NCI-H446 (cell line): Measurements from ENCODE around the gene SLC35F1.
"Not testable (repeated sequence)": the region's sequence is repeated elsewhere in the genome, so short reads cannot be mapped to it uniquely, and the experiment has no call there.

Experiments
- DNase-seq, 2 experiments: peaks; one replicate each; lab custom pipeline; 2025; lab: John Stamatoyannopoulos, UW

Gene SLC35F1

DNA sequence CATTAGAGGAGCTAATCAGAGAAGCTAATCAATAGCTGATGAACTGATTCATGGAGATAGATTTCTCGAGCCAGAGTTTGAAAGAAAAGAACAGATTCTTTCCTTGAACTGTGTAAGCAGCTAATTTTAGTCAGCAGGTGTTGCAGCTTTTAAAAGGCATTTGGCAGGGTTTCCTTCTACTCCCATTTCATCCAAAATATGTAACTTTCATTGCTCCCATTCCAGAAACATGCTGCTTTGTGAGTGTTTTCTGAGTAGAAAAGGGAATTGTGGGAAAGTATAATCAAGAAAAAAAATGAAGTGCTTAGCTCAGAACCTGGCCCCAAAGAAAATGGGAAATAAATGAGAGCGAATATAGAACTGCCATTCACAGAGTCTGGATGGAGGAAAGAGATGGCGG, 20.8 kb downstream of the SLC35F1 start:
- no peak for DNase-seq

DNA sequence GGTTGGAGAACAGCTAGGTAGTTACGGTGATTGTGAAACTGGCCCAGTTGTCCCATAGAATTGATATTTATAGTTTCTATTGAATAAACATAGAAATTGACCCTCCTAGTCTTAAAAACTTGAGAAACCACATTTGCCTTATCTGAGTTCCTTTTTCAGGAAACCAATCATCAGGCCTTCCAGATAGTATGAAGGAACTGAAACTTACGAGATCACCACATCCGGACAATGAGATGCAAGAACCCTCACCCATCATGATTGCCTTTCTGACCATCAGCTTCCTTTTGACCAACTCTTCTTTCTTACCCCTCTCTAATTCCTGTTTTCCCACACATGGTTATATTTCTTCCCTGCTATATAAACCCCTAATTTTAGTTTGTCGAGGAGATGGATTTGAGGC, 21.8 kb downstream of the SLC35F1 start:
- DNase-seq: no peak

DNA sequence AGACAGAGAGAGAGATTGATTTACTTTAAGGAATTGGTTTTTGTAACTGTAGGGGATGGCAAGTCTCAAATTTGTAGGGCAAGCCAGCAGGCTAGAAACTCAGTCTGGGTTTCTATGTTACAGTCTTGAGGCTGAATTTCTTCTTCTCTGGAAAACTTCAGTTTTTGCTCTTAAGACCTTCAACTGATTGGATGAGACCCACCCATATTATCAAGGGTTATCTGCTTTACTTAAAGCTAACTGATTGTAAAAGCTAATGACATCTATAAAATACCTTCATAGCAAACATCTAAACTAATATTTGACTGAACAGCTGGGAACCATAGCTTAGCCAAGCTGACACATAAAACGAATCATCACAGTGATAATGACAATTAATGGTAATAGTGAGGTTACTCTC, 22.4 kb downstream of the SLC35F1 start:
- DNase-seq: no peak

- DNase-seq: no peak
Observed at GRCh38 chr6:117930645-117931044, 23.6 kb downstream of the SLC35F1 start.

DNA sequence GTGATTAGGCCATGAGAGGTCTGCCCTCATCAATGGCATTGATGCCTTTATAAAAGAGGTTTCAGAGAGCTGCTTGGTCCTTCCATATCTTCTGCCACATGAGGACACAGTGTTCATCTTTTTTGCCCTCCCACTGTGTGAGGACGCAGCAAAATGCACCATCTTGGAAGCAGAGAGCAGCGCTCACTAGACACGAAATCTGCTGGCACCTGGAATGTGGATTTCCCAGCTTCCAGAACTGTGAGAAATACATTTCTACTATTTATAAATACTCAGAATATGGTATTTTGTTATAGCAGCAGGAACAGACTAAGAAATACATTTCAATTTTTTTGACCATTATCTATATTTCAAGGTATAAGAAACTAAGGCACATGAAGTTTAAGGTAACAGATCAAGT, 24.9 kb downstream of the SLC35F1 start:
- DNase-seq: no peak

DNA sequence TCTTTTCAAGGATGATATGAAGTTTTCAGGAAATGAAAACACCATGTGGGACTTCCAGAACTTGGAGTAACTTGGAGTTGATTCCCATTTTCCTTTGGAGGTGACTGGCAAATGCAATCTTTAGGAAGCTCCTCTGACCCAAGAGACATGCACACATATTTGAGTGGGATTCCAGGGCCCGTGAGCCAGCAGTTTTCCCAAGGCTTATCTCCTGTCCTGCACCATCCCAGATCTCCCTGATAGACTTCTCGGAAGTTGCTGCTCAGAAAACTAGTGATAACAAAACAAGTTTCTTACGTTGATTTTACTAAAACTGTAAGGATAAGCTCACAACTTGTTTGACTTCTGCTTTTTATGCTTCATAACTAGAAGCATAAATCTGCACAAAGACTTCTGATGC, 25.6 kb downstream of the SLC35F1 start:
- DNase-seq: no peak

GRCh38 chr6:117933471-117933870, 26.4 kb downstream of the SLC35F1 start:
- no peak for DNase-seq

DNA sequence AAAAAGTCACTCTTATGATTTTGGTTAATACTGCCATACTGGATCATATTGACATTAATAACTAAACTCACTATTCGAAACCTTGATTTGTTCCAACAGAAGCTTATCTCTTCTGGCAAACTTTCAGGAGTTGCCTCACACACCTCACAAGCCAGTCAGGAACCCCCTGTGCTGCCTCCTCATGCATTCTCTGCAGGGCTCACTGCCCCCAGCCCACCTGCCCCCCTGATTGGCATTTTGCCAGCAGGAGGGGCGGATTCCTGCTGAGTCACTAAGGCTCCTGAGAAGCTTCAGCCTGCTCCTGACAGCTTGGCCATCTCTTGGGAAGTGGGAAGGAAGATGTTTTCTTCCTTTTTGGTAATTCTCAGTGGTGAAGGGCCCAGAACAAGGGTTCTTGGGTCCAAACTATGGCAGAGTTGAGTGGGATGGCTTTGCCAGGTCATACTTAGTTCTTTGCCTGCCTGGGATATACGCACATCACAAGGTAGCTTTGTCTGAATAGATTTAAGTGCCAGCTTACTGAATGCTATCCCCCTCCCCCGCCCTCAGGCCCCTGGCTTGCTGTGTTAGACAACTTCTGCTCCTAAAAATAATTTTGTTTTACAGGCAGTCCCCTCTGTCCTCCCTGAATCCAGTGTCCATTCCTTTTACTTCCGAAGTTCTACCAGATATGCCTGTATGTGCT, 31.4 kb downstream of the SLC35F1 start:
- no peak for DNase-seq

- DNase-seq: no peak
Observed at GRCh38 chr6:117947234-117947633, 40.2 kb downstream of the SLC35F1 start.

DNA sequence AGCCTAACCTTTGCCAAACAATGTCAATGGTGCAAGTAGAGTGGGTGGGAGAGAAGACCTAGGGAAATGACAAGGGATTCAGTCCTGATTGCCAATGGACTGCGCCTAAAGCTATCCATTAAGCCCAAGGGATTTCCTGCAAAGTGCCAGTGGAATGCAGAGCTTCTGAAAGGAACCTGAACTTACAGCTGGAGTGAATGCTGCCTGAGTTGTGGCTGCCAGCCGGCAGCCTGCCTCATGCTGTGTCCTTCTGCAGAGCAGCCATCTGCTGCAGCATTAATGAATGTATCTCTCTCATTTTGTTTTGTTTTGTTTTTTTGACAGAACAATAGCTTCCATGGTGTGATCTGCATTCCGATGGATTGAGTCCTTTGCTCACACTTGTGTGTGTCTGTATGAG, 44.7 kb downstream of the SLC35F1 start:
- DNase-seq: peak in 1 of 2 experiments; percentile 46

DNA sequence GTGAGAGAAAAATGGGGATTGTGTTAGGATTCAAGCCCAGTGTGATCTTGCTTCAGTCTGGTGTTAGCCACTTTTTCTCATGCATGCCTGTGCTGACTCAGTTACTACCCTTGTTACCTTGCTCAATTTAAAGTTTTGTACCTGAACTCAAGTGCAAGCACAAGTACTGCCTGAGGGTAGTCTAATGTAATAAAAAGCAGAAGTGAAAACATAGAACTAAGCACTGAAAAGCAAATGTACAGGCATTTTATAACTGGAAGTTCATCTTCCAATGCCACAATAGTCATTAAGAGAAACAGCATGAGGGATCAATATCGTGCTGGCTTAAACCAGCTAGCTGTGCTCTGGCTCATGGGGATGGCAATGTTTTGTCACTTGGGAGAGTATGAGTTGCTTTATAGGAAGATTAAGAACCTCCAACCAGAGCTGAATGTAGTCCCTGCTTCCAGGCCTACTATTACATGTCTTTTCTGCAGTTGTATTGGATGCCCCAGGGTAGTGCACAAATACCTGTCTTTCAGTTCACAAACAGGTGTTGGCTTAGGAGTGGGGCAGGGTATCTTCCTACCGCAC, 48.7 kb downstream of the SLC35F1 start:
- DNase-seq: no peak

- no peak for DNase-seq
Observed at GRCh38 chr6:117956386-117956785, 49.3 kb downstream of the SLC35F1 start.

DNA sequence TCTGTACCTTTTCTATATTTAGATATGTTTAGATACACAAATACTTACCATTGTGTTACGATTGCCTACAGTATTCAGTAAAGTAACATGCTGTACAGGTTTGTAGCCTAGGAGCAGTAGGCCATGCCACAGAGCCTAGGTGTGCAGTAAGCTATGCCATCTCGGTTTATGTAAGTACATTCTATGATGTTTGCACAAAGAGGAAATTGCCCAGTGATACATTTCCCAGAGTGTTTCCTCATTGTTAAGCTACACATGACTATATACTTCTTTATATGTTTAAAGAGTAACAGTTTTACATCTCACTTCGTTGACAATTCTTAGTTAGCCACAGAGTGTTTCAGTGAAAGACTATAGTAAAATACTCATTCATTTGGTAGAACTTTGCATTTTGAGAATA, 51.5 kb downstream of the SLC35F1 start:
- no peak for DNase-seq

- DNase-seq: no peak
Observed at GRCh38 chr6:117960877-117961276, 53.8 kb downstream of the SLC35F1 start.

- no peak for DNase-seq
Observed at GRCh38 chr6:117961301-117961700, 54.2 kb downstream of the SLC35F1 start.

DNA sequence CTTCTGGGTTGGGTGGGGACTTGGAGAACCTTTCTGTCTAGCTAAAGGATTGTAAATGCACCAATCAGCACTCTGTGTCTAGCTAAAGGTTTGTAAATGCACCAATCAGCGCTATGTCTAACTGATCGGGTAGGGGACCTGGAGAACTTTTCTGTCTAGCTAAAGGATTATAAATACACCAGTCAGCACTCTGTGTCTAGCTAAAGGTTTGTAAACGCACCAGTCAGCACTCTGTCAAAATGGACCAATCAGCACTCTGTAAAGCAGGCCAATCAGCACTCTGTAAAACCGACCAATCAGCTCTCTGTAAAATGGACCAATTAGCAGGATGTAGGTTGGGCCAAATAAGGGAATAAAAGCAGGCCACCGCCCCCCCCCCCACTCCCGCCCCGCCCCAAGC, 58.7 kb downstream of the SLC35F1 start:
- not testable (repeated sequence) for DNase-seq

DNA sequence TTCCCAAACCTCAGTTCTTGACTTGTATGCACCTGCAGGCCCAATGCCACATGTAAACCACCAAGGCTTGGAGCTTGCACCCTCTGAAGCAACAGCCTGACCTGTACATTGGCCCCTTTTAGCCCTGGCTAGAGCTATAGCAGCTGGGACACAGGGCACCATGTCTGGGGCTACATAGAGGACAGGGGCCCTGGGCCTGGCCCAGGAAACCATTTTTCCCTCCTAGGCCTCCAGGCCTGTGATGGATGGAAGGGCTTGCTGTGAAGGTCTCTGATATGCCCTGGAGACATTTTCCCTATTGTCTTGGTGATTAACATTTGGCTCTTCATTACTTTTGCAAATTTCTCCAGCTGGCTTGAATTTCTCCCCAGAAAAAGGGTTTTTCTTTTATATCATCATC, 64.6 kb downstream of the SLC35F1 start:
- DNase-seq: no peak

DNA sequence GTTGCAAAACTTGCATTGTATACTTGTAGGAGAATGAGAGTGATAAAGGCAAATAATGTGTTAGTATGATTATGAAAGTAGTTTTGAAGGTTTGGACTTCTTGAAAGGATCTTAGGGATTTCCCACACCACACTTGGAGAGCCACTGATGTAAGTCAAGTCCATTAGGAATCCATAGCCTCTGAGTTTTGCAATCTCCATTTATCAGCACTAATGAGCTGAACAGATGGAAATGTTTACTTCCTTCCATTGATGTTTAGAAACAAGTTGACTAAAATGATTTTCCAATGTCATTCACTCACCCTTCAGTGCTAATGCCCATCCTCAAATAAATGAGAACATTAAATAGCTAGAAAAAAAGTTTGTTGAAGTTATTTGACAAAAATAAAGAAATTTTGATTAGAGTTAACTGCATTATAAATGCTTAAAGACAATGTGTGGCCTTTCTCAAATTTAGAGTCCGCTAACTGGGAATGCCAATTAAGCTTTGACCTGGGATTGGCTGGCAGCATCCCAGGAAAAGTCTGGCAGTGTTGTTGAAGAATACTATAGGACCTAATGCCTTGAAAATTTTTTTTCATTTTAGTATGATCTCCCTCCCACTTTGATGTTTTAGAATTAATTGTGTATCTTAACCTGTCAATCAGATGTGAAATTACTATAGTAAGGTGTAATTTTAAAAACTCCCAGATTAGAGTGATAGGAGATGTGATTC, 68.0 kb downstream of the SLC35F1 start:
- no peak for DNase-seq

GRCh38 chr6:117976030-117976651, 69.1 kb downstream of the SLC35F1 start:
- peak; percentile 33 to 48 for DNase-seq

GRCh38 chr6:117985916-117986315, 78.9 kb downstream of the SLC35F1 start:
- peak in 1 of 2 experiments; percentile 32 for DNase-seq

DNA sequence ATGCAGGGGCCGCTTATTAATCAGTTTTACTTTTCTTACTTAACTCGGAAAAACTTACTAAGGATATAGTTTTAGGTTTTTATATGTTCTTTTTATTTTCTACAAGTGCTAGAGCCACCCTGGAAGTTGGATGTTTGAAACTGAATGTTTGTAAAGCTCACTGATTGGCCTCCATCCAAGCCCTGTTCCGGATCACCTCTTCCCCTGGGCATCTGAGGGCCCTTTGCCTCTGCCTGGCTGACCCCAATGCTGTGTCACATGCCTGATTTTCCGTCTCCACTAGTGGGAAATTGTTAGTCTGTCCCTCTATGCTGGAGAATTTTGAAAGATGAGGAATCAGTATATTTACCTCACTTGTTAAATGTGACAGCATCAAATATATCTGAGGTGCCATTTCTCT, 79.3 kb downstream of the SLC35F1 start:
- DNase-seq: no peak

DNA sequence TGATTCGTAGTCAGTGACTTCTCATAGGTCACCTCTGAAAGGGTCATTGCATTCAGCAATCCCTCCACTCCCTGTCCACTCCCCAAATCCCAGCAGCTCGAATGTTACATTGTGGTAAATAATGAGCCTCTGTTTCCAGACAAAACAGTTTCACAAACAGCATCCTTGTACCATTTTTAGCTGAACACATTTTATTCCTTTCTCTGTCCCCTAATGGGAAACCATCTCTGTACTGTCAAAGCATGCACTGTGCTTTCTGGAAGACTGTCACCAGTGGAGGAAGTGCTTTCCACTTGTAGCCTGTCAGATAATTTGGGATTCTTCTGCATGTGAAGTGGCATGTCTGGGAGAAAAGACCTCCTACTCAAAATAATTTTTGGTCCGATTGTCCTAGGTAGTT, 82.0 kb downstream of the SLC35F1 start:
- DNase-seq: no peak

GRCh38 chr6:117990151-117990550, 83.1 kb downstream of the SLC35F1 start:
- no peak for DNase-seq
